ENCODE results near the gene WDR82.

DNA sequence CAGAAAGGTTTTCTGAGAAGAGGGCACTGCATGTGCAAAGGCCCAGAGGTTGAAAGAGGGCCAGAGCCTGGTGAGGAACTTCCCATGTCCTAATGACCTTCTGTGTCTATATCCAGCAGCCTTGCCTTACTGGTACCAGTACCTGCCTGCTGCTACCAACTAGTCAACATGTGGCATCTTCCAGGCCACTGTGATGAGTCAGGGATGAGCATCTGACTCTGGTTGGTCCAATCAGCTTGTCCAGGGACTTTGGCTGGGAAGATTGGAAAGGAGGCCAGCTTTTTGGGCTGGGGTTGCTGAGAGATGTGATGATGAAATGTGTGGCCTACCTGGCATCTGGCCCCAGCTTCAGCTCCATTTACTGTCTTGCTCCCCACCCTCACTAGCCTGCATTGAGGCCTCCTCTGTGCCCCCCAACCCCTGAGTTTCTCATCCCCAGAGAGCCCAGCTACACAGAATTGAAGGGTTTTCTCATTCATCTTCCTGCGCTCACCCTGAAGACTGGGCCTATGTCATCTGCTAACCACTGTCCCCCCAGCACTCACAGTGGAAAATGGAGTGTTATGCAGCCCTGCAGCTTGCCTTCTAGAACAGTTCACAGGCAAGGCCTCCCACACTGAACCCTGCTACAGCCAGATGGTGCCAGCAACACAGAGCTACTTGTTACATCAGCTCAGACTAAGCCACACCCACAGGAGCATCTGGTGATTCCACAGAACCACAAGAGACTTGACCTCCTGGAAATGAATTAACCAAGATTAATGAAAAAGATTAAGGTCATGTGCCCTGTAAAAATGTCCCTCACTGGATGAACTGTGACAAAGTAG lies 38.2 kb downstream of the WDR82 start:
- TF ChIP-seq CTCF (conservative IDR thresholded peaks at IDR 0.05; ENCODE audit: low read depth in 2 of 2) (peak in 1 of 2 experiments; percentile 12; a peak in 1 of 4 replicates), ZNF331 (CRISPR knock-in tag; IDR thresholded peaks at IDR 0.05; ENCODE audit: low read depth) (no peak), POLR2AphosphoS5 (IDR thresholded peaks at IDR 0.05; ENCODE audit: low read depth) (peak; percentile 53; the same call in 1 of the 2 replicates), REST (IDR thresholded peaks at IDR 0.05; ENCODE audit: unreplicated experiment) (no peak), EZH2 (IDR thresholded peaks at IDR 0.05; ENCODE audit: low read depth, unreplicated experiment) (no peak), CREB1 (CRISPR knock-in tag; IDR thresholded peaks at IDR 0.05; ENCODE audit: low read depth) (no peak), EZH2phosphoT487 (IDR thresholded peaks at IDR 0.05; ENCODE audit: unreplicated experiment) (no peak)

All from GM23338 (cell line).